ENCODE measurements around the gene EIF3D. TPM values are rescaled to one million over a fixed set of nuclear protein-coding genes. Genes with fewer than 3 reads are reported as not detected.

Gene EIF3D
- total RNA-seq, 1 donor from 2014 or later: 150 TPM

- peaks cover 63% of the 10 kb centered on the region for H3K4me1 Mint-ChIP-seq (ENCODE audit: unreplicated experiment)
- H3K36me3 Mint-ChIP-seq (ENCODE audit: unreplicated experiment): peaks cover 16% of the 10 kb centered on the region
- H3K27ac Mint-ChIP-seq (ENCODE audit: unreplicated experiment): peak overlapping the region; percentile 81
- no peaks in the 10 kb centered on the region for H3K9me3 Mint-ChIP-seq (ENCODE audit: unreplicated experiment)
- H3K4me3 Mint-ChIP-seq (ENCODE audit: unreplicated experiment): no peak overlapping the region
- H3K27me3 Mint-ChIP-seq (ENCODE audit: unreplicated experiment): no peaks in the 10 kb centered on the region
- TF ChIP-seq CTCF (IDR thresholded peaks at IDR 0.05): peak; percentile 95
- peak; percentile 93 for DNase-seq (ENCODE audit: extremely low spot score, unreplicated experiment)
Observed at GRCh38 chr22:36470162-36470993, 58.6 kb downstream of the EIF3D start.

DNA sequence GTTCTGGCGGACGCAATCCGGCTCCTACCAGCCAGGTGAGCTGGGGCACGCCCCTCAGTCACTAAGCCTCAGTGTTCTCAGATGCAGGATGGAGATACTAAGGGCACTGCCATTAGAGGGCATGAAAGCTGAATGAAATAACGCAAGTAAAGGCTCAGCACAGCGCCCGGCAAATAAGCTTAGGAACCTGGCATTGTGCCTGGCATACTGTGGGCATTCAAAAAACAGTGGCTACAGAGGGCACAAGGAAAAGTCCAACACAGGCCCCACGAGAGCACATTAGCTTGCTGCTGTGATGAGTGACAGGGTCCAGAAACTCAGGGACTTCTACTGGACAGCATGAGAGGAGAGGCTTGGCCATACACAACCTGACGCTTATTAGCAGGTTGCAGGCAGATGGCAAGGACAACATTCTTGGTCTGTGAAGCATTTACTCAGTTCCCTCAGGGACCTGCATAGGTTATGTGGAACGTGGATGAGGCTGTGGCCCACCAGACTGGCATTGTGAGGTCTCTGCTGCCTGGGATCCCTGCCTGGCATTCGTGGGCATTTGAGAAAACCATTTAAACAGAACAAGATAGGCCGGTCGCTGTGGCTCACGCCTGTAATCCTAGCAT is 59.8 kb downstream of the EIF3D start:
- no peaks in the 10 kb centered on the region for H3K9me3 Mint-ChIP-seq (ENCODE audit: unreplicated experiment)
- no peak overlapping the region for H3K4me3 Mint-ChIP-seq (ENCODE audit: unreplicated experiment)
- TF ChIP-seq CTCF (IDR thresholded peaks at IDR 0.05): no peak
- DNase-seq (ENCODE audit: extremely low spot score, unreplicated experiment): no peak
- peaks cover 9% of the 10 kb centered on the region for H3K36me3 Mint-ChIP-seq (ENCODE audit: unreplicated experiment)
- H3K27me3 Mint-ChIP-seq (ENCODE audit: unreplicated experiment): no peaks in the 10 kb centered on the region
- peaks cover 69% of the 10 kb centered on the region for H3K4me1 Mint-ChIP-seq (ENCODE audit: unreplicated experiment)
- peak overlapping the region; percentile 81 for H3K27ac Mint-ChIP-seq (ENCODE audit: unreplicated experiment)

GRCh38 chr22:36467946-36468345 is 61.0 kb downstream of the EIF3D start:
- TF ChIP-seq CTCF (IDR thresholded peaks at IDR 0.05): no peak
- Mint-ChIP-seq H3K4me1 (ENCODE audit: unreplicated experiment) (peaks cover 69% of the 10 kb centered on the region), H3K27me3 (ENCODE audit: unreplicated experiment) (no peaks in the 10 kb centered on the region), H3K4me3 (ENCODE audit: unreplicated experiment) (peak overlapping the region; percentile 26), H3K27ac (ENCODE audit: unreplicated experiment) (peak overlapping the region; percentile 93), H3K9me3 (ENCODE audit: unreplicated experiment) (no peaks in the 10 kb centered on the region), H3K36me3 (ENCODE audit: unreplicated experiment) (peaks cover 8% of the 10 kb centered on the region)
- DNase-seq (ENCODE audit: extremely low spot score, unreplicated experiment): peak; percentile 89

DNA sequence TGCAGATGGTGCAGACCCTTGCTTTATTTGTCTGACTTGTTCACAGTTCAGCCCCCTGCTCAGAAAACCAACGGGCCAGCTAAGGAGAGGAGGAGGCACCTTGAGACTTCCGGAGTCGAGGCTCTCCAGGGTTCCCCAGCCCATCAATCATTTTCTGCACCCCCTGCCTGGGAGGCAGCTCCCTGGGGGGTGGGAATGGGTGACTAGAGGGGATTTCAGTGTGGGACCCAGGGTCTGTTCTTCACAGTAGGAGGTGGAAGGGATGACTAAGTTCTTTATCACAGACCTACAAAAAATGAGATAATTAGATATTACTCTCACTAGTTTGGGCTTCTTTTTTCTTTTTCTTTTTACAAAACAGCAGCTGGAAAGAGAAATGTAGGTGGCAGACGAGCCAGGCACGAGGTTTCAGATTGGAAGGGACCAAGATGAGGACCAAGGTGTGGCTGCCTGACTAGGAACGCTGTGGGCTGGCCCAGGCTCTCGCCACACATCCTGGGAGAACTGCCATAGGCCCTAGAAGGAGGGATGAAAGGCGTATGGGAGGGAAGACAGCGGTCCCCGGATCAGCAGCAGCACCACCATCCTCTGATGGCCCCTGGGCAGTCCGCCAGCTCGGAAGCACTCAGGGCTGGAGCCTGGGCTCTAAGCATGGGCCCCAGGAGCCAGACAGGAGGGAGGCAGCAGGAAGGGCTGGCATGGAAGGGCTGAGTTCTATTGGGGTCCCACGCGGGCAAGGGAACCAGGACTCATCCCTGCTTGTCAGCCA is 61.7 kb downstream of the EIF3D start:
- peak overlapping the region; percentile 93 for H3K27ac Mint-ChIP-seq (ENCODE audit: unreplicated experiment)
- H3K36me3 Mint-ChIP-seq (ENCODE audit: unreplicated experiment): peaks cover 5% of the 10 kb centered on the region
- no peak for DNase-seq (ENCODE audit: extremely low spot score, unreplicated experiment)
- H3K9me3 Mint-ChIP-seq (ENCODE audit: unreplicated experiment): no peaks in the 10 kb centered on the region
- H3K4me3 Mint-ChIP-seq (ENCODE audit: unreplicated experiment): no peak overlapping the region
- H3K4me1 Mint-ChIP-seq (ENCODE audit: unreplicated experiment): peaks cover 69% of the 10 kb centered on the region
- no peaks in the 10 kb centered on the region for H3K27me3 Mint-ChIP-seq (ENCODE audit: unreplicated experiment)
- no peak for TF ChIP-seq CTCF (IDR thresholded peaks at IDR 0.05)

DNA sequence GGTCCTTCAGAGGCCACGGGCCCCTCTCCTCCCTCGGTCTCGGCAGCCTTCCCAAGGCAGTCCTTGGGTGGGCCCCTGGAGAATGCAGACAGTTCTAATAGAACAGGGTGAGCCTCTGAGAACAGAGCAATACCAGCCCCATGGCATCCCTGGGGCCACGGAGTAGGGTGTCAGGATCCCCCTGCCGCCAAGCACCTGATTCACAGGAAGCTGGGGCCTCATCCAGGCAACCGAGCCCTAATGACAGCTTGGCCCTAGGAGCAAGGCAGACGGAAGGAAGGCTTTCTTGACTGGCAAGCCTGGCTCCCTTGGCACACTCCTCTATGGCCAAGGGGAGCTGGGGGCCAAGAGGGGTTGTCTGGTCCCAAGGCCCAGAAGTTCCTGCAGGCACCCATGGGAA is 62.7 kb downstream of the EIF3D start:
- H3K27me3 Mint-ChIP-seq (ENCODE audit: unreplicated experiment): no peaks in the 10 kb centered on the region
- no peak for DNase-seq (ENCODE audit: extremely low spot score, unreplicated experiment)
- peak overlapping the region; percentile 93 for H3K27ac Mint-ChIP-seq (ENCODE audit: unreplicated experiment)
- no peaks in the 10 kb centered on the region for H3K36me3 Mint-ChIP-seq (ENCODE audit: unreplicated experiment)
- H3K4me1 Mint-ChIP-seq (ENCODE audit: unreplicated experiment): peaks cover 72% of the 10 kb centered on the region
- H3K4me3 Mint-ChIP-seq (ENCODE audit: unreplicated experiment): no peak overlapping the region
- no peaks in the 10 kb centered on the region for H3K9me3 Mint-ChIP-seq (ENCODE audit: unreplicated experiment)
- no peak for TF ChIP-seq CTCF (IDR thresholded peaks at IDR 0.05)

Data from osteocyte (in vitro differentiated cells).